H1 (cell line): ENCODE data around the gene BTBD9. TPM values are rescaled to one million over a fixed set of nuclear protein-coding genes. Genes with fewer than 3 reads are reported as not detected.

Source experiments
- CREB1 ChIP-seq: IDR thresholded peaks from 2 replicates; pipeline ENCODE4 v1.6.1; 2012; ENCODE audit warnings: inconsistent platforms
- HDAC6 ChIP-seq: IDR thresholded peaks from one replicate; pipeline ENCODE4 v1.7.1; 2012; ENCODE audit warnings: low read depth, mild to moderate bottlenecking, inconsistent platforms, low read length, moderate library complexity
- SIX5 ChIP-seq: IDR thresholded peaks from 2 replicates; pipeline ENCODE4 v1.6.1; 2011; ENCODE audit warnings: mild to moderate bottlenecking, low read depth, low read length
- SP4 ChIP-seq: IDR thresholded peaks from 2 replicates; pipeline ENCODE4 v1.6.1; 2012; ENCODE audit warnings: low read length, inconsistent platforms
- polyA plus RNA-seq, 7 experiments: library from polyadenylated mRNA; depleted of rRNA in 3 of 7; stranded (reverse) in 5 of 7; unstranded in 2 of 7; fragments of >200 nt in 5 of 7; fragments of 200-250 nt in 2 of 7; gene quantifications; 1 replicate in 5 of 7; 2 replicates in 1 of 7; 4 replicates in 1 of 7; pipeline versions ENCODE4 v1.2.1 to v1.2.3, GENCODE V29; 2011 to 2013; ENCODE audit warnings: missing spikeins in 2 of 7, mixed read lengths in 2 of 7
- total RNA-seq: library from RNA; stranded (reverse); fragmentation: NEBNext Ultra II Directional; extraction: Animal tissue kit (Norgen Biotek cat#: 25700); gene quantifications from 2 replicates; pipeline ENCODE4 v1.2.1, GENCODE V29; 2021
- TF ChIP-seq, protein P1 (sequence below): IDR thresholded peaks from 2 replicates; pipeline ENCODE4 v1.6.1; 2012; ENCODE audit warnings: inconsistent platforms
- TF ChIP-seq, protein P2 (sequence below): IDR thresholded peaks from 2 replicates; pipeline ENCODE4 v1.6.1; 2011; ENCODE audit warnings: low read length, improper control_type of control experiment
- TF ChIP-seq, protein P3 (sequence below): IDR thresholded peaks from 2 replicates; pipeline ENCODE4 v1.6.1; 2012; ENCODE audit warnings: inconsistent platforms

Gene BTBD9
- total and polyA plus RNA-seq, 2 of the 8 experiments (the other 6 are each of a cell fraction or from before 2014, with no cell fraction given) = 0.92 to 4.1 TPM

DNA sequence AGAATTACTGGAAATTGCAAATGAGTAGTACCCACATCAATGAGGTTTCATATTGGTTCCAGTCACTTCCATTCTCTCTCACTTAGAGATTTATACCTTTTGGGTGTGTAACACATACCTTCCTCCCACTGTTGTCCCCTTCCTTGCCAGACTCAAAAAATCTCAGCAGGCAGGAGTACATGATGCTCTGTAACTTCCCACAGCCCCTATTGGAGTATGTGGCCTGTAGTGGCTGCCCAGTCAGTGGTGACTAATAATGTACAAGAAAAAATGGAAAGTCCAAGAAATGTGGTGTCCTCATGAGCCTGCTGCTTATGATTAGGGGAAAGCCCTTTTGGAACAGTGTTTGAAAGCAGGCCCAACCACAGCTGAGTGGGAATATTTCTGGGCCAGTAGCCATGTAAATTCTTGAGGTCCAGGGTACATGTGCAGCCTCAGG lies 508.2 kb downstream of the BTBD9 start (continued):
- TF ChIP-seq, protein P1, sequence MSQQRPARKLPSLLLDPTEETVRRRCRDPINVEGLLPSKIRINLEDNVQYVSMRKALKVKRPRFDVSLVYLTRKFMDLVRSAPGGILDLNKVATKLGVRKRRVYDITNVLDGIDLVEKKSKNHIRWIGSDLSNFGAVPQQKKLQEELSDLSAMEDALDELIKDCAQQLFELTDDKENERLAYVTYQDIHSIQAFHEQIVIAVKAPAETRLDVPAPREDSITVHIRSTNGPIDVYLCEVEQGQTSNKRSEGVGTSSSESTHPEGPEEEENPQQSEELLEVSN = no peak
- TF ChIP-seq, protein P2, sequence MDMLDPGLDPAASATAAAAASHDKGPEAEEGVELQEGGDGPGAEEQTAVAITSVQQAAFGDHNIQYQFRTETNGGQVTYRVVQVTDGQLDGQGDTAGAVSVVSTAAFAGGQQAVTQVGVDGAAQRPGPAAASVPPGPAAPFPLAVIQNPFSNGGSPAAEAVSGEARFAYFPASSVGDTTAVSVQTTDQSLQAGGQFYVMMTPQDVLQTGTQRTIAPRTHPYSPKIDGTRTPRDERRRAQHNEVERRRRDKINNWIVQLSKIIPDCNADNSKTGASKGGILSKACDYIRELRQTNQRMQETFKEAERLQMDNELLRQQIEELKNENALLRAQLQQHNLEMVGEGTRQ = no peak
- TF ChIP-seq, protein P3, sequence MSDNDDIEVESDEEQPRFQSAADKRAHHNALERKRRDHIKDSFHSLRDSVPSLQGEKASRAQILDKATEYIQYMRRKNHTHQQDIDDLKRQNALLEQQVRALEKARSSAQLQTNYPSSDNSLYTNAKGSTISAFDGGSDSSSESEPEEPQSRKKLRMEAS = no peak
- TF ChIP-seq SIX5 = no peak
- TF ChIP-seq CREB1 = no peak
- TF ChIP-seq HDAC6 = no peak
- TF ChIP-seq SP4 = no peak
